ENCODE data around the gene UBE2K.
A peak's percentile ranks its signal among the peaks of the same experiment; 100 is the strongest.
"Not testable (repeated sequence)": the region's sequence is repeated elsewhere in the genome, so short reads cannot be mapped to it uniquely, and the experiment has no call there.

The UBE2K gene

GRCh38 chr4:39687014-39687413 is 10.9 kb upstream of the UBE2K start:
- no peak for DNase-seq (ENCODE audit: low read depth in 2 of 3, low spot score in 1 of 3)

GRCh38 chr4:39689970-39690369 is 8.0 kb upstream of the UBE2K start:
- no peak for DNase-seq (ENCODE audit: low read depth in 2 of 3, low spot score in 1 of 3)

GRCh38 chr4:39698424-39699009 is 581 bp downstream of the UBE2K start:
- peak; percentile 10 to 30 (median 24) for DNase-seq (ENCODE audit: low read depth in 2 of 3, low spot score in 1 of 3)

- DNase-seq (ENCODE audit: low read depth in 2 of 3, low spot score in 1 of 3) = no peak
Observed at GRCh38 chr4:39699687-39700409, 1.9 kb downstream of the UBE2K start.

GRCh38 chr4:39700554-39700953 is 2.6 kb downstream of the UBE2K start:
- no peak for DNase-seq (ENCODE audit: low read depth in 2 of 3, low spot score in 1 of 3)

- no peak for DNase-seq (ENCODE audit: low read depth in 2 of 3, low spot score in 1 of 3)
Observed at GRCh38 chr4:39702716-39703115, 4.8 kb downstream of the UBE2K start.

- DNase-seq (ENCODE audit: low read depth in 2 of 3, low spot score in 1 of 3) = not testable (repeated sequence)
Observed at GRCh38 chr4:39704789-39705188, 6.9 kb downstream of the UBE2K start.

GRCh38 chr4:39706334-39706733 is 8.4 kb downstream of the UBE2K start:
- DNase-seq (ENCODE audit: low read depth in 2 of 3, low spot score in 1 of 3) = no peak

GRCh38 chr4:39706741-39707511 is 9.0 kb downstream of the UBE2K start:
- no peak for DNase-seq (ENCODE audit: low read depth in 2 of 3, low spot score in 1 of 3)

- no peak for DNase-seq (ENCODE audit: low read depth in 2 of 3, low spot score in 1 of 3)
Observed at GRCh38 chr4:39710098-39710896, 12.4 kb downstream of the UBE2K start.

GRCh38 chr4:39712819-39713607 is 15.1 kb downstream of the UBE2K start:
- DNase-seq (ENCODE audit: low read depth in 2 of 3, low spot score in 1 of 3) = no peak

GRCh38 chr4:39713691-39714090 is 15.8 kb downstream of the UBE2K start:
- DNase-seq (ENCODE audit: low read depth in 2 of 3, low spot score in 1 of 3) = no peak

GRCh38 chr4:39714166-39714565 is 16.2 kb downstream of the UBE2K start:
- no peak for DNase-seq (ENCODE audit: low read depth in 2 of 3, low spot score in 1 of 3)

- DNase-seq (ENCODE audit: low read depth in 2 of 3, low spot score in 1 of 3) = no peak
Observed at GRCh38 chr4:39715788-39716187, 17.9 kb downstream of the UBE2K start.

GRCh38 chr4:39716356-39716755 is 18.4 kb downstream of the UBE2K start:
- DNase-seq (ENCODE audit: low read depth in 2 of 3, low spot score in 1 of 3) = no peak

- not testable (repeated sequence) for DNase-seq (ENCODE audit: low read depth in 2 of 3, low spot score in 1 of 3)
Observed at GRCh38 chr4:39717743-39718142, 19.8 kb downstream of the UBE2K start.

- DNase-seq (ENCODE audit: low read depth in 2 of 3, low spot score in 1 of 3) = no peak
Observed at GRCh38 chr4:39718366-39719323, 20.7 kb downstream of the UBE2K start.

GRCh38 chr4:39719804-39720580 is 22.1 kb downstream of the UBE2K start:
- no peak for DNase-seq (ENCODE audit: low read depth in 2 of 3, low spot score in 1 of 3)

- not testable (repeated sequence) for DNase-seq (ENCODE audit: low read depth in 2 of 3, low spot score in 1 of 3)
Observed at GRCh38 chr4:39721273-39721672, 23.3 kb downstream of the UBE2K start.
